Activated naive CD4-positive, alpha-beta T cell treated with anti-CD3 and anti-CD28 coated beads, Interleukin-2, amount 50 U/mL, for 72 hours (primary cell): ENCODE measurements around the gene CFAP107. TPM values are rescaled to one million over a fixed set of nuclear protein-coding genes. Genes with fewer than 3 reads are reported as not detected.
"Not testable (repeated sequence)": the region's sequence is repeated elsewhere in the genome, so short reads cannot be mapped to it uniquely, and the experiment has no call there.

Source experiments
- ATAC-seq, 2 donors: fragments of 150-1000 bp; cut with Tn5 transposase; 2 replicates each; pipeline ENCODE4 v1.10.0; 2021; ENCODE audit warnings: mild to moderate bottlenecking in 2 of 2, moderate library complexity in 2 of 2
- DNase-seq, 2 donors: peaks; one replicate each; pipeline ENCODE4 v3.0.0; 2021 to 2022; ENCODE audit warnings: low spot score in 2 of 2
- H3K27ac Mint-ChIP-seq, 2 donors: one replicate each; pipeline ENCODE4 v1.8.0; 2022; ENCODE audit warnings: mild to moderate bottlenecking in 2 of 2, mixed read lengths in 2 of 2
- H3K36me3 Mint-ChIP-seq, 2 donors: one replicate each; pipeline ENCODE4 v1.8.0; 2022; ENCODE audit warnings: mixed read lengths in 2 of 2
- H3K9me3 Mint-ChIP-seq, 2 donors: one replicate each; pipeline ENCODE4 v1.8.0; 2022; ENCODE audit warnings: mixed read lengths in 2 of 2
- total RNA-seq, 2 donors: library from RNA; stranded (reverse); gene quantifications; one replicate each; pipeline ENCODE4 v1.2.3, GENCODE V29; 2022

CFAP107 gene
- not detected for total RNA-seq

GRCh38 chr1:12745992-12746323 lies at the start of gene CFAP107:
CFAP107 (plus strand) TSS chr1:12746200; CDS start chr1:12746431, 231 bp downstream.
- ATAC-seq (peak in 1 of 2 donors; percentile 71), DNase-seq (no peak)
- peaks cover 17 to 20% of the 10 kb centered on the region in 2 donors for H3K36me3 Mint-ChIP-seq
- no peak within 1 kb of the TSS for H3K27ac Mint-ChIP-seq
- peaks cover 23 to 24% of the 10 kb centered on the region in 2 donors for H3K9me3 Mint-ChIP-seq

DNA sequence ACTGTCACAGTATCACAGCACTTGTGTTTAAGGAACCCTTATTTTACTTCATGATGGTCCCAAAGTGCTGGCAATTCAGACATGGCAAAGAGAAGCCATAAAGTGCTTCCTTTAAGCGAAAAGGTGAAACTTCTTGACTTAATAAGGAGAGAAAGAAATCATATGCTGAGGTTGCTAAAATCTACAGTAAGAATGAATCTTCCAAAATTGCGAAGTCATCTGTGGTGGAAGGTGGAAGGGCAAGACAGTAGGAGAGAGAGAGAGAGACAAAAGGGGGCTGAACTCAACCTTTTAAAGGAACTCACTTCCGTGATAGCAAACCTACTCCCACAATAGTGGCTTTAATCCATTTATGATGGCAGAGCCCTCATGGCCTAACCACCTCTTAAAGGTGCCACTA lies 49.3 kb upstream of the CFAP107 start:
- no peak for ATAC-seq
- Mint-ChIP-seq H3K9me3 (no peaks in the 10 kb centered on the region), H3K36me3 (no peaks in the 10 kb centered on the region), H3K27ac (no peak overlapping the region)
- DNase-seq, result no peak

DNA sequence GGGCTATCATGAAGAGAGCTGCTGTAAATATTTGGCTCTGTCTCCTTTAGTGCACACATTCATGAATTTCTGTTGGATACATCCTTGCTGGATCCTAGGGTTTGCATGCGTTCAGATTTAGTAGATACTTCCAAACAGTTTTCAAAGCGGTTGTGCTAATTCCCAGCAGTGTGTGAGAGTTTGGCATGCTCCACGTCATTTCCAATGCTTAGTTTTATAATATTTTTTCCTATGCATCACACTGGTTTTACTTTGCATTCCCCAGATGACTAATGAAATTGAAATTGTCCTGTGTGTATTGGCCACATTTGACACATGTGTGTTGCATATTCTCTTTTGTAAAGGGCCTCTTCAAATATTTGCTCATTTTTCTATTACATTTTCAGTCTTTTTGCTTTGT lies 48.6 kb upstream of the CFAP107 start:
- H3K9me3 Mint-ChIP-seq, result no peaks in the 10 kb centered on the region
- DNase-seq, result no peak
- ATAC-seq, result no peak
- no peak overlapping the region for H3K27ac Mint-ChIP-seq
- peaks cover 0 to under 1% of the 10 kb centered on the region in 2 donors for H3K36me3 Mint-ChIP-seq

GRCh38 chr1:12703821-12704451 lies 42.1 kb upstream of the CFAP107 start:
- Mint-ChIP-seq H3K36me3 (peaks cover 0 to 16% of the 10 kb centered on the region in 2 donors), H3K9me3 (peaks cover 10 to 14% of the 10 kb centered on the region in 2 donors), H3K27ac (no peak overlapping the region)
- ATAC-seq (no peak), DNase-seq (no peak)

GRCh38 chr1:12706061-12706460 lies 39.9 kb upstream of the CFAP107 start:
- peaks cover 0 to 16% of the 10 kb centered on the region in 2 donors for H3K36me3 Mint-ChIP-seq
- no peak overlapping the region for H3K27ac Mint-ChIP-seq
- ATAC-seq, result no peak
- peaks cover 10 to 14% of the 10 kb centered on the region in 2 donors for H3K9me3 Mint-ChIP-seq
- no peak for DNase-seq

DNA sequence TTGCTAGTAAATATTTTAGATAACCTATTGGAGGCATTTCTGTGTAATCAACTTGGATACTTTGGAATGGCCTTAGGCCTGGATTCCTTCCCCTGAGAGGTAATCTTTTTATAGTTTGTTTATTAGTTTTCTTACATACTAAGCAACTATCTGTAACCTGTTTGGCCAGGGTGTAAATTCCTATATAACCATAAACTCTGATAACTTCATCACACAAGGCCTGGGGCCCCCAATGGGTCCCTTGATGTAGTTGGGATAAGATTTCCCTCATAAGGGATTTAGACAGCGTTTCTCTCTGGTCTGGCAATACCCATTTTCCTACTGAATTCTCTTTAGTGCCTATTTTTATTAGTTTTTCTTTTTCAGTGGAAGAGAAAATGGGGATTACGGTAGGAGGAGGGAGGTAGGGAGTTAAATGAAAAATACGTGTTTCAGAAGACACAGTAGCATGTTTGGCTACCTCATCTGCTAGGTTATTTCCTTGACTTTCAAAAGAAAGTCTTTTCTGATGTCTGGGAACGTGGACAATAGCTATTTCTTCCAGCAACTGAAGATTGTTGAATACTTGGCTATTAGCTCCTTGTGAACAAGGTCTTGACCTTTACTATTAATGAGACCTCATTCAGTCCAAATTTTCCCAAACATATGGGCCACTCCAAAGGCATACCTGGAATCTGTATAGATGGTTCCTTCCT lies 37.5 kb upstream of the CFAP107 start:
- ATAC-seq, result no peak
- no peak for DNase-seq
- peaks cover 0 to 7% of the 10 kb centered on the region in 2 donors for H3K36me3 Mint-ChIP-seq
- H3K9me3 Mint-ChIP-seq, result peaks cover 5 to 9% of the 10 kb centered on the region in 2 donors
- H3K27ac Mint-ChIP-seq, result no peak overlapping the region

DNA sequence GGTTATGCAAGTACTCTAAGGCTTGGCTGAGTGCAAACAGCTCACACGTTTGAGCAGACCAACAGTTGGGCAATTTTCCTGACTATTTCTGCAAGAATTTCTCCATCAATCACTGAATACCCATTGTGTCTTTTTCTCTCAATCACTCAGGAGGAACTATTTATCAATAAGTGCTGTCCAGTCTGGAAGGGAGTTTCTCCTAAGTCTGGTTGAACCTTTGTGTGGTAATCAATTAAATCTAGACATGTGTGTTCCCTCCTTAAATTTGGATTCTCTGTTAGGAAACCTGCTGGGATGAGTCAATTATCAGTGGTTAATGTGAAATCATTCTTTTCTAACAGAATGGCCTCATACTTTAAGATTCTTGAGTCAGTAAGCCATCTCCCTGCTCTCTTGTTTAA lies 36.9 kb upstream of the CFAP107 start:
- no peak for DNase-seq
- Mint-ChIP-seq H3K27ac (no peak overlapping the region), H3K9me3 (peaks cover 5 to 6% of the 10 kb centered on the region in 2 donors), H3K36me3 (peaks cover 0 to 1% of the 10 kb centered on the region in 2 donors)
- no peak for ATAC-seq

GRCh38 chr1:12709696-12710095 lies 36.3 kb upstream of the CFAP107 start:
- peaks cover 4 to 5% of the 10 kb centered on the region in 2 donors for H3K9me3 Mint-ChIP-seq
- no peak for DNase-seq
- H3K27ac Mint-ChIP-seq, result no peak overlapping the region
- no peak for ATAC-seq
- no peaks in the 10 kb centered on the region for H3K36me3 Mint-ChIP-seq

GRCh38 chr1:12711536-12711935 lies 34.5 kb upstream of the CFAP107 start:
- H3K36me3 Mint-ChIP-seq, result no peaks in the 10 kb centered on the region
- no peaks in the 10 kb centered on the region for H3K9me3 Mint-ChIP-seq
- ATAC-seq (no peak), DNase-seq (no peak)
- no peak overlapping the region for H3K27ac Mint-ChIP-seq

DNA sequence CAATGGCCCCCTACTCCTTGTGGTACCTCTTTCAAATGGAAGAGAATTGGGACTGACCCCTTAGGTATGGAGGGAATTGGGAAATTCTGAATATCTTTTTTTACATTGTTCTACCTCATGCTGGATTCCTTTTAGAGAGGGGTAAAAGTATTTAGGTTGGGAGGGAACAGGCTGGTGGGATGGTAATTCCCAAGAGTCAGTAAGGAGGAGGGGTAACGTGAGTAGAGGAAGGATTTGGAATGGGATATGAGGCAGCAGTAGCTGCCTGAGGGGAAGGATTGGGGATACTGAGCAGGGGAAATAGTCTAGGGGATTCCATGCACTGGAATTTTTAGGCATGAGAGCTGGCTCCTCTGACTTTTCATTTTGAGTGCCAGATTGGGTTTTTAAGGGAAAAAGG lies 33.9 kb upstream of the CFAP107 start:
- no peaks in the 10 kb centered on the region for H3K36me3 Mint-ChIP-seq
- ATAC-seq, result no peak

GRCh38 chr1:12712929-12713328 lies 33.1 kb upstream of the CFAP107 start:
- H3K27ac Mint-ChIP-seq, result no peak overlapping the region
- H3K9me3 Mint-ChIP-seq, result no peaks in the 10 kb centered on the region
- no peaks in the 10 kb centered on the region for H3K36me3 Mint-ChIP-seq
- ATAC-seq, result no peak
- DNase-seq, result no peak

More for the DNA sequence above, 33.9 kb upstream of the CFAP107 start:
- H3K27ac Mint-ChIP-seq, result no peak overlapping the region
- DNase-seq, result no peak
- no peaks in the 10 kb centered on the region for H3K9me3 Mint-ChIP-seq

DNA sequence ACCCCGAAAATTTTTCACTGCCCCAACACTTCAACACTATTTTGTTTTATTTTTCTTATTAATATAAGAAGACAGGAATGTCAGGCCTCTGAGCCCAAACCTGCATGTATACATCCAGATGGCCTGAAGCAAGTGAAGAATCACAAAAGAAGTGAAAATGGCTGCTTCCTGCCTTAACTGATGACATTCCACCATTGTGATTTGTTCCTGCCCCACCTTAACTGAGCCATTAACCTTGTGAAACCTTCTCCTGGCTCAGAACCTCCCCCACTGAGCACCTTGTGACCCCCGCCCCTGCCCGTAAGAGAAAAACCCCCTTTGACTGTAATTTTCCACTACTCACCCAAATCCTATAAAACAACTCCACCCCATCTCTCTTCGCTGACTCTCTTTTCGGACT lies 32.3 kb upstream of the CFAP107 start:
- ATAC-seq, H3K27ac Mint-ChIP-seq, DNase-seq, H3K36me3 Mint-ChIP-seq, H3K9me3 Mint-ChIP-seq: not testable (repeated sequence)

DNA sequence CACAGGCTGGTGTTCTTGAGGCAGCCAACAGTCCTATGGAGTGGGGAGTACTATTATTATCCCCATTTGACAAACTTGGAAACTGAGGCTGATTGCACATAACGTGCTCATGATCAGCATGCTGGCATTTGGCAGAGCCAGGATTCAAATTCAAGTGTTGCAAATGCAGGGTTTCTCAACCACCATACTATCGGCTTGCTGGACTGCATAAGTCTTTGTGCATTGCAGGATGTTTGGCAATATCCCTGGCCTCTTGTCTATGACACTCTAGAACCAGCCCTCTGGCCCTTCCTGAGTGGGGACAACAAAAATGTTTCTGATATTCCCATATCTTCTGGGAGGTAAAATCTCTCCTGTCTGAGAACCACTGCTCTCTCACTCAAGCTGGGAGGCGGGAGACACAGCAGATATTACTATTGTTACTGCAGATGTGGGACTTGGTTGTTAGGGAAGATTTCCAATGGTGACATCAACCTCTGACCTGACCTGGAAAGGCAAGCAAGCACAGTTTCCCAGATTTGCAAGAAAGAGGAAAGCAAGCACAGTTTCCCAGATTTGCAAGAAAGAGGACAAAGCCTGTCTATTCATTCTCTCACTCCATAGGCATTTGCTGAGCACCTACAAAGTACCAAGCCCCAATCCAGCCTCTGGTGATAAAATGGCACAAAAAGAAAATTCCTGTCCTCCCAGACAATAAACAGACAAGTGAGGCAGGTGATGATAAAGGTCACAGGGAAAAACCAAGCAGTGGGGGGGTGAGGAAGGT lies 31.1 kb upstream of the CFAP107 start:
- Mint-ChIP-seq H3K36me3 (no peaks in the 10 kb centered on the region), H3K27ac (no peak overlapping the region), H3K9me3 (no peaks in the 10 kb centered on the region)
- ATAC-seq, result no peak
- no peak for DNase-seq

DNA sequence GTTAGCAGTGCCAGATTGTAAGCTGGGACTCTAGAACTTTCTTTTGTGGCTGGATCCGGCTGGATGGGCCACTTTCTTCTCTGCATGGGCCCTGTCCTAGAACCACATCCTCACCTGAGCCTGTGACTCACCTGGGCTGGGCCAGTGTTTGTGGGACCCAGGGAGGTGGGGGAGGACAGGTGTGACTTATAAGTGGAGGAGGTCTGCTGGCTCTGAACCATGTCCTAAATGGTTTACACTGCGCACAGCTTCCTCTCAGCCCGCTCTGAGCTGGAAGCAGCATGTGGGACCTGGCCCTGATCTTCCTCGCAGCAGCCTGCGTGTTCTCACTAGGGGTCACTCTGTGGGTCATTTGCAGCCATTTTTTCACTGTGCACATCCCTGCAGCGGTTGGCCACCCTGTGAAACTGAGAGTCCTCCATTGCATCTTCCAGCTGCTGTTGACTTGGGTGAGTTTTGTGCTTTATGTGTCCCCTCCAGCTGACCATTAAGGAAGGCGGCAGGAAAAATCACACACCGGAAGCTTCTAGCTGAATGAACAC lies 30.0 kb upstream of the CFAP107 start, which contains the start of gene AADACL3:
TSS of gene AADACL3 (plus strand) at position 215 of the 542 bp plus-strand sequence. CDS start at position 282, 67 bp downstream.
- Mint-ChIP-seq H3K9me3 (no peaks in the 10 kb centered on the region), H3K27ac (no peak within 1 kb of the TSS), H3K36me3 (no peaks in the 10 kb centered on the region)
- ATAC-seq (no peak), DNase-seq (no peak)

- Mint-ChIP-seq H3K36me3 (no peaks in the 10 kb centered on the region), H3K27ac (peak overlapping the region in 1 of 2 donors; percentile 68), H3K9me3 (no peaks in the 10 kb centered on the region)
- DNase-seq (no peak), ATAC-seq (no peak)
Measured at GRCh38 chr1:12717301-12717838, 28.6 kb upstream of the CFAP107 start.

- Mint-ChIP-seq H3K27ac (no peak overlapping the region), H3K9me3 (no peaks in the 10 kb centered on the region), H3K36me3 (no peaks in the 10 kb centered on the region)
- ATAC-seq (no peak), DNase-seq (no peak)
Measured at GRCh38 chr1:12722626-12723025, 23.4 kb upstream of the CFAP107 start.

DNA sequence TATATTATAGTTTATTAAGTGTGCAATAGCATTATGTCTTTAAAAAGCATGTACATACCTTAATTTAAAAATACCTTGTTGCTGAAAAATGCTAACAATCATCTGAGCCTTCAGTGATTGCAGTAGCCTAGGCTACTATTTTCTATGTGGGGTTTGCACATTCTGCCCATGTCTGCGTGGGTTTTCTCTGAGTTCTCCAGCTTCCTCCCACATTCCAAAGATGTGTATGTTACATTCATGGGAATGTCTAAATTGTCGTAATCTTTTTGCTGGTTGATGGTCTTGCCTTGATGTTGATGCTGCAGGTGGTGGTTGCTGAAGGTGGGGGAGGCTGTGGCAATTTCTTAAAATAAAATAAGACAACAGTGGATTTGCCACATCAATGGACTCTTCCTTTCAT lies 17.6 kb upstream of the CFAP107 start:
- Mint-ChIP-seq H3K36me3 (peaks cover 0 to 9% of the 10 kb centered on the region in 2 donors), H3K9me3 (peaks cover 0 to 13% of the 10 kb centered on the region in 2 donors), H3K27ac (no peak overlapping the region)
- DNase-seq, result no peak
- no peak for ATAC-seq
